K562 (cell line): Measurements from ENCODE around the gene DHDH. TPM values are rescaled to one million over a fixed set of nuclear protein-coding genes. Genes with fewer than 3 reads are reported as not detected.

Experiments
- ASH1L ChIP-seq: fragments of 450-650 bp; IDR thresholded peaks from 2 replicates; pipeline ENCODE4 v1.6.1; 2018; ENCODE audit warnings: borderline replicate concordance, mild to moderate bottlenecking, low read depth; ENCODE audit not compliant: partially characterized antibody
- CBX2 ChIP-seq: fragments of 200-600 bp; sonication (generic); IDR thresholded peaks from one replicate; pipeline ENCODE4 v1.6.1; 2012; ENCODE audit warnings: mild to moderate bottlenecking, low read length, inconsistent platforms; ENCODE audit not compliant: insufficient read depth, poor library complexity, severe bottlenecking
- EP400 ChIP-seq: fragments of 450-650 bp; IDR thresholded peaks from 2 replicates; pipeline ENCODE4 v1.6.1; 2017; ENCODE audit warnings: antibody characterized with exemption, mild to moderate bottlenecking, moderate library complexity
- ESRRB ChIP-seq: fragments of 250-450 bp; sonication (Bioruptor Pico); IDR thresholded peaks from 2 replicates; pipeline ENCODE4 v1.5.0; 2020; ENCODE audit warnings: mild to moderate bottlenecking, moderate library complexity, borderline replicate concordance
- FOXJ3 ChIP-seq: sonication (generic); formaldehyde crosslinking; IDR thresholded peaks from 2 replicates; pipeline ENCODE4 v1.4.0; 2020; ENCODE audit warnings: mild to moderate bottlenecking, missing genetic modification reagents
- GTF2A2 ChIP-seq: IDR thresholded peaks from 2 replicates; pipeline ENCODE4 v1.6.1; 2016; ENCODE audit warnings: mild to moderate bottlenecking, missing genetic modification characterization, missing compliant biosample characterization
- HDAC1 ChIP-seq, 2 experiments: fragments of 450-650 bp; IDR thresholded peaks; 2 replicates each; pipeline ENCODE4 v1.6.1; 2016 to 2017; ENCODE audit warnings: inconsistent platforms in 1 of 2, mild to moderate bottlenecking in 1 of 2, moderate library complexity in 1 of 2
- HLTF ChIP-seq: fragments of 450-650 bp; IDR thresholded peaks from 2 replicates; pipeline ENCODE4 v1.6.1; 2016
- IFI16 ChIP-seq: fragments of 250-450 bp; sonication (Bioruptor Pico); IDR thresholded peaks from 2 replicates; pipeline ENCODE4 v2.1.2; 2022; ENCODE audit warnings: mild to moderate bottlenecking, inconsistent platforms
- LCOR ChIP-seq: sonication (generic); formaldehyde crosslinking; IDR thresholded peaks from 2 replicates; pipeline ENCODE4 v1.8.0; 2022; ENCODE audit warnings: mild to moderate bottlenecking, missing genetic modification reagents
- MCM5 ChIP-seq: fragments of 450-650 bp; IDR thresholded peaks from 2 replicates; pipeline ENCODE4 v1.6.1; 2016; ENCODE audit warnings: low read depth
- MEIS2 ChIP-seq: fragments of 450-650 bp; IDR thresholded peaks from 2 replicates; pipeline ENCODE4 v1.6.1; 2014; ENCODE audit warnings: mild to moderate bottlenecking; ENCODE audit not compliant: partially characterized antibody
- NUFIP1 ChIP-seq: fragments of 450-650 bp; IDR thresholded peaks from 2 replicates; pipeline ENCODE4 v1.6.1; 2018; ENCODE audit not compliant: partially characterized antibody
- RBM17 ChIP-seq: fragments of 200-400 bp; formaldehyde crosslinking; IDR thresholded peaks from 2 replicates; pipeline ENCODE4 v1.6.1; 2017; ENCODE audit warnings: low read depth, mild to moderate bottlenecking, low read length, borderline replicate concordance
- SNIP1 ChIP-seq: fragments of 450-650 bp; IDR thresholded peaks from 2 replicates; pipeline ENCODE4 v1.7.1; 2017; ENCODE audit warnings: low read depth, mild to moderate bottlenecking
- SNRNP70 ChIP-seq: fragments of 200-400 bp; formaldehyde crosslinking; optimal IDR thresholded peaks from 2 replicates; pipeline ENCODE3; 2017; ENCODE audit warnings: low read depth, low read length
- SRSF9 ChIP-seq: fragments of 200-400 bp; formaldehyde crosslinking; IDR thresholded peaks from 2 replicates; pipeline ENCODE4 v1.6.1; 2017; ENCODE audit warnings: low read depth, low read length, borderline replicate concordance
- U2AF2 ChIP-seq: fragments of 200-400 bp; formaldehyde crosslinking; optimal IDR thresholded peaks from 2 replicates; pipeline ENCODE3; 2017; ENCODE audit warnings: low read depth, mild to moderate bottlenecking, low read length
- ZBTB1 ChIP-seq: sonication (generic); formaldehyde crosslinking; IDR thresholded peaks from 2 replicates; pipeline ENCODE4 v1.8.1; 2023; ENCODE audit warnings: missing genetic modification reagents, low read depth, mild to moderate bottlenecking, borderline replicate concordance
- ZFP30 ChIP-seq: fragments of 250-450 bp; sonication (Bioruptor Pico); IDR thresholded peaks from 2 replicates; pipeline ENCODE4 v1.8.0; 2022; ENCODE audit warnings: moderate library complexity, mild to moderate bottlenecking, inconsistent platforms, borderline replicate concordance
- ZNF124 ChIP-seq: sonication (generic); formaldehyde crosslinking; IDR thresholded peaks from 2 replicates; pipeline ENCODE4 v1.8.1; 2022; ENCODE audit warnings: missing genetic modification reagents
- ZNF143 ChIP-seq: sonication (generic); formaldehyde crosslinking; IDR thresholded peaks from 2 replicates; pipeline ENCODE4 v1.9.0; 2022; ENCODE audit warnings: mild to moderate bottlenecking, missing genetic modification reagents
- ZNF316 ChIP-seq: fragments of 450-650 bp; IDR thresholded peaks from 2 replicates; pipeline ENCODE4 v1.6.1; 2016
- ZNF589 ChIP-seq: fragments of 200-800 bp; sonication (Bioruptor generic); IDR thresholded peaks from 2 replicates; pipeline ENCODE4 v1.6.1; 2016; ENCODE audit warnings: low read depth, missing genetic modification characterization, missing compliant biosample characterization
- ZNF707 ChIP-seq: fragments of 250-450 bp; sonication (Bioruptor Pico); conservative IDR thresholded peaks from 2 replicates; pipeline ENCODE4 v1.8.0; 2022; ENCODE audit warnings: inconsistent platforms, mild to moderate bottlenecking, moderate library complexity
- polyA plus RNA-seq, 8 experiments: library from polyadenylated mRNA; depleted of rRNA in 4 of 8; stranded (reverse) in 5 of 8; unstranded in 3 of 8; fragments of >200 nt; fragmentation: Nextera tagmentation in 2 of 8; fragmentation: Illumina TruSeq in 1 of 8; extraction: Ambion mirVana in 2 of 8; extraction: Trizol in 1 of 8; gene quantifications; 2 replicates each; pipeline versions ENCODE4 v1.2.1 to v1.2.3, GENCODE V29; 2011 to 2014; ENCODE audit warnings: inconsistent platforms in 1 of 8, missing spikeins in 1 of 8
- total RNA-seq, 7 experiments: library from RNA; depleted of rRNA in 6 of 7; stranded (reverse); fragments of >200 nt in 6 of 7; fragmentation: Illumina TruSeq in 2 of 7; extraction: Trizol in 2 of 7; gene quantifications; 2 replicates each; pipeline versions ENCODE4 v1.2.1 to v1.2.3, GENCODE V29; 2011 to 2021; ENCODE audit warnings: low replicate concordance in 1 of 7
- TF ChIP-seq, protein P1 (sequence below): sonication (generic); formaldehyde crosslinking; IDR thresholded peaks from 2 replicates; pipeline ENCODE4 v1.8.0; 2022; ENCODE audit warnings: missing genetic modification reagents, mild to moderate bottlenecking, borderline replicate concordance

The DHDH gene
- total and polyA plus RNA-seq, 9 of the 15 experiments (the other 6 are each of a cell fraction or from before 2014, with no cell fraction given) = 0.37 to 1.9 (median 0.87) TPM

DNA sequence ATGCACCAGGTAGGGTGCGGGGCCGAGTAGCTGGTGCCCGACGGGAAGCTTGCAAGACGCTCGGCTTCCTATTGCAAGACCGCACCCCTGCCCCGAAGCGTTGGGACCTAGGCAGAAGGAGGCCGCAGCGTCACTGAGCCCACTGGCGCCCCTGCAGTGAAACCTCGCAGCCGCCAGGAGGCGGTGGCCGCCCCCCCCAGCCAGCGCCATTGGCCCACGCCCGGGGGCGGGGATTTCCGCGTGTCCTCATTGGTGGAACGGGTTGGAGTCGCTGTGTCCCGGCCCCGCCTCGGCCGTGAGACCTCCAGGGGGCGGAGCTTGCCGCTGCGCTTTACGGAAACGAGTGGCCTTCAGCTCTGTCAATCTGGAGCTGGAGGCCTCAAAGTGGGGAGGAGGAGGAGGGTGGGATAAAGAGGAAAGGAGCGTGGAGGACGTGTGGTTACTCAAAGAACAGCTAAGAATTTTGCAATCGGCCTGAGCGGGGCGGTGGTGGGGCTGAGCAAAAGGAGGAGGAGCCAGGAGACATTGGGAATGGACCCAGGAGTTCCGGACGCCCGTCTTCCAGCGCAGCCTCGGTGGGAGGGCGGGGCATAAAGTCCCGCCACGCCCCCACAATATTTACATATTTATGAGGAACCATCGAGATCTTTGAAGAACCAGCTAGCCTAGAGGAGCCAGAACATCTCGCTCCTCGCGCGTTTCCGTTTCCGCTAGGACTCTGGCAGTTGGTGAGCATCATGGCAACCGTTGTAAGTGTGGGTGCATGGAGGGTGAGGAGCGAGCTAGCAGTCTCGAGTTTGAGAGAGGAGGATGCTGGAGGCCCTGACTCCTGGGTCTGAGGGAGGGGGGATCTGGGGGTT lies 59.9 kb downstream of the DHDH start, which contains the start of the genes GYS1 and RUVBL2 (continued):
- TF ChIP-seq LCOR (CRISPR knock-in tag) (no peak), U2AF2 (no peak), ZNF316 (no peak), ZNF143 (CRISPR knock-in tag) (no peak), ZFP30 (no peak), NUFIP1 (no peak), SNRNP70 (no peak), MCM5 (no peak), HDAC1 (IDR thresholded peaks at IDR 0.05) (peak in 1 of 2 experiments; percentile 92; a peak in 2 of 4 replicates), RBM17 (no peak), MEIS2 (peak; percentile 8), ZNF124 (no peak), EP400 (peak; percentile 92), ESRRB (CRISPR knock-in tag) (no peak), ASH1L (peak; percentile 86), FOXJ3 (CRISPR knock-in tag) (no peak), GTF2A2 (tag) (no peak), SRSF9 (no peak), ZBTB1 (no peak), HLTF (no peak), IFI16 (no peak), ZNF707 (CRISPR knock-in tag) (no peak), CBX2 (no peak), SNIP1 (peak; percentile 79), ZNF589 (no peak)
- TF ChIP-seq, protein P1, sequence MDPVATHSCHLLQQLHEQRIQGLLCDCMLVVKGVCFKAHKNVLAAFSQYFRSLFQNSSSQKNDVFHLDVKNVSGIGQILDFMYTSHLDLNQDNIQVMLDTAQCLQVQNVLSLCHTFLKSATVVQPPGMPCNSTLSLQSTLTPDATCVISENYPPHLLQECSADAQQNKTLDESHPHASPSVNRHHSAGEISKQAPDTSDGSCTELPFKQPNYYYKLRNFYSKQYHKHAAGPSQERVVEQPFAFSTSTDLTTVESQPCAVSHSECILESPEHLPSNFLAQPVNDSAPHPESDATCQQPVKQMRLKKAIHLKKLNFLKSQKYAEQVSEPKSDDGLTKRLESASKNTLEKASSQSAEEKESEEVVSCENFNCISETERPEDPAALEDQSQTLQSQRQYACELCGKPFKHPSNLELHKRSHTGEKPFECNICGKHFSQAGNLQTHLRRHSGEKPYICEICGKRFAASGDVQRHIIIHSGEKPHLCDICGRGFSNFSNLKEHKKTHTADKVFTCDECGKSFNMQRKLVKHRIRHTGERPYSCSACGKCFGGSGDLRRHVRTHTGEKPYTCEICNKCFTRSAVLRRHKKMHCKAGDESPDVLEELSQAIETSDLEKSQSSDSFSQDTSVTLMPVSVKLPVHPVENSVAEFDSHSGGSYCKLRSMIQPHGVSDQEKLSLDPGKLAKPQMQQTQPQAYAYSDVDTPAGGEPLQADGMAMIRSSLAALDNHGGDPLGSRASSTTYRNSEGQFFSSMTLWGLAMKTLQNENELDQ (CRISPR knock-in tag) = no peak
